HepG2 (cell line): Measurements from ENCODE around the gene RFX7. TPM values are rescaled to one million over a fixed set of nuclear protein-coding genes. Genes with fewer than 3 reads are reported as not detected.

ENCODE experiments used
- ATAC-seq: fragments of 200-7000 bp; cut with Tn5 transposase; 3 replicates; pipeline ENCODE4 v1.9.1; 2020; ENCODE audit warnings: mild to moderate bottlenecking, moderate library complexity
- BruUV-seq: library from RNA; stranded (reverse); fragments of 400-500 nt; replicated peaks from 2 replicates; lab custom pipeline; 2021; lab: Mats Ljungman, UMichigan
- CTCF ChIA-PET: fragments of 300-600 bp; formaldehyde crosslinking; extraction: SDS; loops from one replicate; lab custom pipeline; 2021; ENCODE audit warnings: low total read pairs, inconsistent platforms, low intra/inter-chr PET ratio; lab: Yijun Ruan, JAX
- POLR2A ChIA-PET: fragments of 350-600 bp; sonication (Branson Sonifier 250); formaldehyde crosslinking; loops from one replicate; lab custom pipeline; 2020; ENCODE audit warnings: antibody characterized with exemption, inconsistent platforms; lab: Yijun Ruan, JAX
- DNase-seq: peaks from one replicate; pipeline ENCODE4 v3.0.0-alpha.2; 2015; ENCODE audit warnings: low spot score
- FAIRE-seq: peaks from 3 replicates; lab custom pipeline; 2011; peaks lifted over from hg19 to GRCh38; lab: Jason Lieb, UNC
- H2AFZ ChIP-seq: one replicate; pipeline ENCODE4 v1.6.1; 2011; ENCODE audit warnings: low read length, inconsistent platforms
- H3K27ac ChIP-seq: fragments of 300-600 bp; 3 replicates; pipeline ENCODE4 v1.8.0; 2011; ENCODE audit warnings: mixed run types, mild to moderate bottlenecking, mixed read lengths, low read length, inconsistent platforms; ENCODE audit not compliant: insufficient read depth; ENCODE audit errors: extremely low read length
- H3K27me3 ChIP-seq, 2 experiments: fragments of 200-600 bp in 1 of 2; 2 replicates in 1 of 2; 3 replicates in 1 of 2; pipeline versions ENCODE4 v1.6.0 to v1.8.0; 2011; ENCODE audit warnings: low read length in 2 of 2, mild to moderate bottlenecking in 2 of 2, moderate library complexity in 2 of 2, inconsistent platforms in 1 of 2; ENCODE audit not compliant: insufficient read depth in 2 of 2, control insufficient read depth in 1 of 2
- H3K36me3 ChIP-seq, 2 experiments: fragments of 200-600 bp in 1 of 2; replicated peaks in 1 of 2; 2 replicates in 1 of 2; 3 replicates in 1 of 2; pipeline versions ENCODE4 v1.5.1 to v1.8.0; 2011; ENCODE audit warnings: low read length in 2 of 2, inconsistent platforms in 1 of 2; ENCODE audit not compliant: insufficient read depth in 2 of 2, control insufficient read depth in 1 of 2
- H3K4me1 ChIP-seq: 2 replicates; pipeline ENCODE4 v1.5.1; 2012; ENCODE audit warnings: low read length, inconsistent platforms; ENCODE audit not compliant: insufficient read depth
- H3K4me2 ChIP-seq: 2 replicates; pipeline ENCODE4 v1.6.0; 2011; ENCODE audit warnings: low read depth, low read length, inconsistent platforms
- H3K4me3 ChIP-seq, 3 experiments: fragments of 200-600 bp in 1 of 3; sonication (generic), shearing (Covaris generic) in 1 of 3; replicated peaks in 1 of 3; 2 replicates each; pipeline ENCODE4 v1.5.1; 2011 to 2016; ENCODE audit warnings: low read length in 3 of 3, inconsistent platforms in 2 of 3, low read depth in 2 of 3, mild to moderate bottlenecking in 2 of 3, control low read depth in 1 of 3, mixed read lengths in 1 of 3; ENCODE audit not compliant: insufficient read depth in 1 of 3
- H3K79me2 ChIP-seq: one replicate; pipeline ENCODE4 v1.6.1; 2011; ENCODE audit warnings: low read length, inconsistent platforms; ENCODE audit not compliant: insufficient read depth
- H3K9ac ChIP-seq: 2 replicates; pipeline ENCODE4 v1.6.0; 2011; ENCODE audit warnings: mild to moderate bottlenecking, low read depth, low read length, inconsistent platforms; ENCODE audit not compliant: insufficient read depth
- H3K9me3 ChIP-seq: 2 replicates; pipeline ENCODE4 v1.5.1; 2012; ENCODE audit warnings: mild to moderate bottlenecking, low read length
- H4K20me1 ChIP-seq: 2 replicates; pipeline ENCODE4 v1.6.0; 2011; ENCODE audit warnings: inconsistent platforms, mild to moderate bottlenecking, low read length, moderate library complexity; ENCODE audit not compliant: insufficient read depth
- ZNF224 ChIP-seq: sonication (generic); formaldehyde crosslinking; IDR thresholded peaks from 2 replicates; pipeline ENCODE4 v1.5.0; 2020; ENCODE audit warnings: mild to moderate bottlenecking, missing genetic modification reagents
- WGBS: methylation state at CpG from one replicate; pipeline ENCODE4 v1.1.6; 2017; ENCODE audit warnings: low lambda C conversion rate; 5-methylcytosine and 5-hydroxymethylcytosine counted together
- in situ Hi-C: cut with HindIII; loops from 2 replicates; pipeline ENCODE4 v1.10.0; 2017; ENCODE audit warnings: low pct_unique_long_range_greater_than_20kb; ENCODE audit not compliant: extremely low pct_ligation_motif_present
- intact Hi-C: fragments of 100-400 bp; cut with micrococcal nuclease; formaldehyde crosslinking; loops from one replicate; pipeline ENCODE4 v1.10.0; 2022; ENCODE audit not compliant: unreplicated experiment
- polyA plus RNA-seq, 8 experiments: library from polyadenylated mRNA; depleted of rRNA in 3 of 8; stranded (reverse) in 7 of 8; unstranded in 1 of 8; fragments of >200 nt; fragmentation: Illumina TruSeq in 4 of 8; extraction: Trizol in 4 of 8; gene quantifications; 2 replicates each; pipeline versions ENCODE4 v1.2.1 to v1.2.3, GENCODE V29; 2011 to 2016; ENCODE audit warnings: low read depth in 4 of 8, missing spikeins in 1 of 8, mixed read lengths in 1 of 8; ENCODE audit not compliant: insufficient read depth in 1 of 8
- total RNA-seq, 5 experiments: library from RNA; depleted of rRNA; stranded (reverse); fragments of >200 nt; fragmentation: Illumina TruSeq; extraction: Trizol; gene quantifications; 2 replicates each; pipeline ENCODE4 v1.2.3, GENCODE V29; 2016; ENCODE audit warnings: low read depth in 1 of 5
- TF ChIP-seq, protein P1 (sequence below): fragments of 450-650 bp; IDR thresholded peaks from 2 replicates; pipeline ENCODE4 v1.6.1; 2017; ENCODE audit warnings: mild to moderate bottlenecking
- TF ChIP-seq, protein P2 (sequence below): sonication (generic); formaldehyde crosslinking; conservative IDR thresholded peaks from 2 replicates; pipeline ENCODE4 v1.8.0; 2022; ENCODE audit warnings: mild to moderate bottlenecking, moderate library complexity, missing genetic modification reagents

Gene RFX7
- total and polyA plus RNA-seq, 2 of the 13 experiments (the other 11 are each of a cell fraction or from before 2014, with no cell fraction given), result 8.5 to 10.4 TPM

DNA sequence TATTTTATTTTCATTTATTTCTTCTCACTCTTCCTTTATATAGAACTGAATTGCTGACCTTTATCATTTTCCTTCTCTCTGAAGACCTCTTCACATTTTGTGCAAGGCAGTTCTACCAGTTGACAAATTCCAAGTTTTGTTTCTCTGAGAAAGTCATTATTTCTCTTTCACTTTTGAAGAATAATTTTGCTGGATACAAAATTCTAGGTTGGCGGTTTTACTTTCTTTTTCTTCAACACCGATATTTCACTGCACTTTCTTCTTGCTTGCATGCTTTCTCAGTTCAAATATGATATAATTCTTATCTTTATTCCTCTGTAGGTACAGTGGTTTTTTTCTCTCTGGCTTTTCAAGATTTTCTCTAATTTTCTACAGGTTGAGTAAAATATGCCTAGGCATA, 15.9 kb downstream of the RFX7 start:
- in situ Hi-C loops (no loop called here), intact Hi-C loops (no loop called here)
- H3K79me2 ChIP-seq, result peaks cover 7% of the 10 kb centered on the region
- whole genome bisulfite sequencing, result 97% methylated on average over 2 of the region's 2 CpGs
- H3K4me3 ChIP-seq, result no peak overlapping the region
- H3K27me3 ChIP-seq, result no peaks in the 10 kb centered on the region
- peaks cover 11 to 42% of the 10 kb centered on the region in 2 experiments for H3K36me3 ChIP-seq
- no peaks in the 10 kb centered on the region; the same call in 1 of the 2 replicates for H4K20me1 ChIP-seq
- H3K9ac ChIP-seq, result no peak overlapping the region
- TF ChIP-seq, protein P1, sequence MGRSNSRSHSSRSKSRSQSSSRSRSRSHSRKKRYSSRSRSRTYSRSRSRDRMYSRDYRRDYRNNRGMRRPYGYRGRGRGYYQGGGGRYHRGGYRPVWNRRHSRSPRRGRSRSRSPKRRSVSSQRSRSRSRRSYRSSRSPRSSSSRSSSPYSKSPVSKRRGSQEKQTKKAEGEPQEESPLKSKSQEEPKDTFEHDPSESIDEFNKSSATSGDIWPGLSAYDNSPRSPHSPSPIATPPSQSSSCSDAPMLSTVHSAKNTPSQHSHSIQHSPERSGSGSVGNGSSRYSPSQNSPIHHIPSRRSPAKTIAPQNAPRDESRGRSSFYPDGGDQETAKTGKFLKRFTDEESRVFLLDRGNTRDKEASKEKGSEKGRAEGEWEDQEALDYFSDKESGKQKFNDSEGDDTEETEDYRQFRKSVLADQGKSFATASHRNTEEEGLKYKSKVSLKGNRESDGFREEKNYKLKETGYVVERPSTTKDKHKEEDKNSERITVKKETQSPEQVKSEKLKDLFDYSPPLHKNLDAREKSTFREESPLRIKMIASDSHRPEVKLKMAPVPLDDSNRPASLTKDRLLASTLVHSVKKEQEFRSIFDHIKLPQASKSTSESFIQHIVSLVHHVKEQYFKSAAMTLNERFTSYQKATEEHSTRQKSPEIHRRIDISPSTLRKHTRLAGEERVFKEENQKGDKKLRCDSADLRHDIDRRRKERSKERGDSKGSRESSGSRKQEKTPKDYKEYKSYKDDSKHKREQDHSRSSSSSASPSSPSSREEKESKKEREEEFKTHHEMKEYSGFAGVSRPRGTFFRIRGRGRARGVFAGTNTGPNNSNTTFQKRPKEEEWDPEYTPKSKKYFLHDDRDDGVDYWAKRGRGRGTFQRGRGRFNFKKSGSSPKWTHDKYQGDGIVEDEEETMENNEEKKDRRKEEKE, result no peak
- no peak for TF ChIP-seq ZNF224
- TF ChIP-seq, protein P2, sequence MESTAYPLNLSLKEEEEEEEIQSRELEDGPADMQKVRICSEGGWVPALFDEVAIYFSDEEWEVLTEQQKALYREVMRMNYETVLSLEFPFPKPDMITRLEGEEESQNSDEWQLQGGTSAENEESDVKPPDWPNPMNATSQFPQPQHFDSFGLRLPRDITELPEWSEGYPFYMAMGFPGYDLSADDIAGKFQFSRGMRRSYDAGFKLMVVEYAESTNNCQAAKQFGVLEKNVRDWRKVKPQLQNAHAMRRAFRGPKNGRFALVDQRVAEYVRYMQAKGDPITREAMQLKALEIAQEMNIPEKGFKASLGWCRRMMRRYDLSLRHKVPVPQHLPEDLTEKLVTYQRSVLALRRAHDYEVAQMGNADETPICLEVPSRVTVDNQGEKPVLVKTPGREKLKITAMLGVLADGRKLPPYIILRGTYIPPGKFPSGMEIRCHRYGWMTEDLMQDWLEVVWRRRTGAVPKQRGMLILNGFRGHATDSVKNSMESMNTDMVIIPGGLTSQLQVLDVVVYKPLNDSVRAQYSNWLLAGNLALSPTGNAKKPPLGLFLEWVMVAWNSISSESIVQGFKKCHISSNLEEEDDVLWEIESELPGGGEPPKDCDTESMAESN (CRISPR knock-in tag), result no peak
- no peak overlapping the region for H3K4me2 ChIP-seq
- peaks cover 28% of the 10 kb centered on the region for H3K9me3 ChIP-seq
- no peak for DNase-seq
- ATAC-seq, result no peak
- CTCF ChIA-PET, result no interaction called here
- no peak overlapping the region for H2AFZ ChIP-seq
- BruUV-seq, result no TSS peak
- no peaks in the 10 kb centered on the region for H3K4me1 ChIP-seq
- no peak for FAIRE-seq
- H3K27ac ChIP-seq, result no peak overlapping the region
- POLR2A ChIA-PET, result no interaction called here
